Neural progenitor cell (in vitro differentiated cells): Measurements from ENCODE around the gene ABLIM2.

ENCODE experiments used
- EZH2 ChIP-seq: fragments of 200-600 bp; sonication (generic); IDR thresholded peaks from 2 replicates; pipeline ENCODE4 v1.6.1; 2017; ENCODE audit warnings: antibody characterized with exemption, mild to moderate bottlenecking, moderate library complexity
- TF ChIP-seq, protein P1 (sequence below): fragments of 200-600 bp; sonication (generic); IDR thresholded peaks from 2 replicates; pipeline ENCODE4 v1.5.1; 2017; ENCODE audit warnings: antibody characterized with exemption, mild to moderate bottlenecking

DNA sequence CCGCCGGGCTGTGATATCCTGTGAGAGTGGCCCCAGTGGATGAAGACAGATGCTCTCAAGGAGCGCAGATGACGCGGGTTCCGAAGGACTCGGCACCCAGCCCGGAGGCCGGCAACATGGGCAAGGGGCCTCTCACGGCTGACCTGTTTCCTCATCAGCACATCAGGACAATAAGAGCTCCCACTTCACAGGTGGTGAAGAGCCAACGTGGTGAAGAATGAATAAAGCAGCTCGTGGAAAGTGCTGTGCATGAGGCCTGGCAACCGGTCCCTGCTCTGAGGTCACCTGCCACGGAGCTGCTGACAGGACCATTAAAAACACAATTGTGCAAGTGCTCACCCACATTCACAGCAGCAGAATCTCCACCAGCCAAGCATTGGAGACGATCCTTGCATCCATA lies 22.9 kb downstream of the ABLIM2 start:
- no peak for TF ChIP-seq EZH2
- TF ChIP-seq, protein P1, sequence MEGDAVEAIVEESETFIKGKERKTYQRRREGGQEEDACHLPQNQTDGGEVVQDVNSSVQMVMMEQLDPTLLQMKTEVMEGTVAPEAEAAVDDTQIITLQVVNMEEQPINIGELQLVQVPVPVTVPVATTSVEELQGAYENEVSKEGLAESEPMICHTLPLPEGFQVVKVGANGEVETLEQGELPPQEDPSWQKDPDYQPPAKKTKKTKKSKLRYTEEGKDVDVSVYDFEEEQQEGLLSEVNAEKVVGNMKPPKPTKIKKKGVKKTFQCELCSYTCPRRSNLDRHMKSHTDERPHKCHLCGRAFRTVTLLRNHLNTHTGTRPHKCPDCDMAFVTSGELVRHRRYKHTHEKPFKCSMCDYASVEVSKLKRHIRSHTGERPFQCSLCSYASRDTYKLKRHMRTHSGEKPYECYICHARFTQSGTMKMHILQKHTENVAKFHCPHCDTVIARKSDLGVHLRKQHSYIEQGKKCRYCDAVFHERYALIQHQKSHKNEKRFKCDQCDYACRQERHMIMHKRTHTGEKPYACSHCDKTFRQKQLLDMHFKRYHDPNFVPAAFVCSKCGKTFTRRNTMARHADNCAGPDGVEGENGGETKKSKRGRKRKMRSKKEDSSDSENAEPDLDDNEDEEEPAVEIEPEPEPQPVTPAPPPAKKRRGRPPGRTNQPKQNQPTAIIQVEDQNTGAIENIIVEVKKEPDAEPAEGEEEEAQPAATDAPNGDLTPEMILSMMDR, result no peak
